ENCODE results near the gene IMMT. TPM values are rescaled to one million over a fixed set of nuclear protein-coding genes. Genes with fewer than 3 reads are reported as not detected.

Gene IMMT
- total and polyA plus RNA-seq, 2 experiments from 2014 or later = 71.0 to 96.7 TPM

GRCh38 chr2:86138736-86139625 is 56.3 kb downstream of the IMMT start:
- no peak overlapping the region for H3K27ac ChIP-seq (ENCODE audit: low read depth)
- H3F3A ChIP-seq (replicated peaks; ENCODE audit: low read depth) = peaks cover 13% of the 10 kb centered on the region
- no peak overlapping the region for H3K4me2 ChIP-seq
- peaks cover 54% of the 10 kb centered on the region for H3K36me3 ChIP-seq (ENCODE audit: insufficient read depth)
- TF ChIP-seq JUNB (IDR thresholded peaks at IDR 0.05; ENCODE audit: unreplicated experiment) (no peak), ZNF331 (CRISPR knock-in tag; IDR thresholded peaks at IDR 0.05; ENCODE audit: low read depth) (no peak), CREB1 (CRISPR knock-in tag; IDR thresholded peaks at IDR 0.05; ENCODE audit: low read depth) (no peak), EZH2 (IDR thresholded peaks at IDR 0.05; ENCODE audit: low read depth, unreplicated experiment) (no peak), NANOG (IDR thresholded peaks at IDR 0.05; ENCODE audit: borderline replicate concordance) (no peak), ZNF114 (CRISPR knock-in tag; IDR thresholded peaks at IDR 0.05) (no peak), ETS1 (IDR thresholded peaks at IDR 0.05) (no peak), EZH2phosphoT487 (IDR thresholded peaks at IDR 0.05; ENCODE audit: unreplicated experiment) (no peak)
- TF ChIP-seq, protein P1, sequence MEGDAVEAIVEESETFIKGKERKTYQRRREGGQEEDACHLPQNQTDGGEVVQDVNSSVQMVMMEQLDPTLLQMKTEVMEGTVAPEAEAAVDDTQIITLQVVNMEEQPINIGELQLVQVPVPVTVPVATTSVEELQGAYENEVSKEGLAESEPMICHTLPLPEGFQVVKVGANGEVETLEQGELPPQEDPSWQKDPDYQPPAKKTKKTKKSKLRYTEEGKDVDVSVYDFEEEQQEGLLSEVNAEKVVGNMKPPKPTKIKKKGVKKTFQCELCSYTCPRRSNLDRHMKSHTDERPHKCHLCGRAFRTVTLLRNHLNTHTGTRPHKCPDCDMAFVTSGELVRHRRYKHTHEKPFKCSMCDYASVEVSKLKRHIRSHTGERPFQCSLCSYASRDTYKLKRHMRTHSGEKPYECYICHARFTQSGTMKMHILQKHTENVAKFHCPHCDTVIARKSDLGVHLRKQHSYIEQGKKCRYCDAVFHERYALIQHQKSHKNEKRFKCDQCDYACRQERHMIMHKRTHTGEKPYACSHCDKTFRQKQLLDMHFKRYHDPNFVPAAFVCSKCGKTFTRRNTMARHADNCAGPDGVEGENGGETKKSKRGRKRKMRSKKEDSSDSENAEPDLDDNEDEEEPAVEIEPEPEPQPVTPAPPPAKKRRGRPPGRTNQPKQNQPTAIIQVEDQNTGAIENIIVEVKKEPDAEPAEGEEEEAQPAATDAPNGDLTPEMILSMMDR (conservative IDR thresholded peaks at IDR 0.05; ENCODE audit: low read depth in 2 of 2) = no peak
- TF ChIP-seq, protein P2, sequence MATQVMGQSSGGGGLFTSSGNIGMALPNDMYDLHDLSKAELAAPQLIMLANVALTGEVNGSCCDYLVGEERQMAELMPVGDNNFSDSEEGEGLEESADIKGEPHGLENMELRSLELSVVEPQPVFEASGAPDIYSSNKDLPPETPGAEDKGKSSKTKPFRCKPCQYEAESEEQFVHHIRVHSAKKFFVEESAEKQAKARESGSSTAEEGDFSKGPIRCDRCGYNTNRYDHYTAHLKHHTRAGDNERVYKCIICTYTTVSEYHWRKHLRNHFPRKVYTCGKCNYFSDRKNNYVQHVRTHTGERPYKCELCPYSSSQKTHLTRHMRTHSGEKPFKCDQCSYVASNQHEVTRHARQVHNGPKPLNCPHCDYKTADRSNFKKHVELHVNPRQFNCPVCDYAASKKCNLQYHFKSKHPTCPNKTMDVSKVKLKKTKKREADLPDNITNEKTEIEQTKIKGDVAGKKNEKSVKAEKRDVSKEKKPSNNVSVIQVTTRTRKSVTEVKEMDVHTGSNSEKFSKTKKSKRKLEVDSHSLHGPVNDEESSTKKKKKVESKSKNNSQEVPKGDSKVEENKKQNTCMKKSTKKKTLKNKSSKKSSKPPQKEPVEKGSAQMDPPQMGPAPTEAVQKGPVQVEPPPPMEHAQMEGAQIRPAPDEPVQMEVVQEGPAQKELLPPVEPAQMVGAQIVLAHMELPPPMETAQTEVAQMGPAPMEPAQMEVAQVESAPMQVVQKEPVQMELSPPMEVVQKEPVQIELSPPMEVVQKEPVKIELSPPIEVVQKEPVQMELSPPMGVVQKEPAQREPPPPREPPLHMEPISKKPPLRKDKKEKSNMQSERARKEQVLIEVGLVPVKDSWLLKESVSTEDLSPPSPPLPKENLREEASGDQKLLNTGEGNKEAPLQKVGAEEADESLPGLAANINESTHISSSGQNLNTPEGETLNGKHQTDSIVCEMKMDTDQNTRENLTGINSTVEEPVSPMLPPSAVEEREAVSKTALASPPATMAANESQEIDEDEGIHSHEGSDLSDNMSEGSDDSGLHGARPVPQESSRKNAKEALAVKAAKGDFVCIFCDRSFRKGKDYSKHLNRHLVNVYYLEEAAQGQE (IDR thresholded peaks at IDR 0.05; ENCODE audit: unreplicated experiment) = no peak
- TF ChIP-seq, protein P3, sequence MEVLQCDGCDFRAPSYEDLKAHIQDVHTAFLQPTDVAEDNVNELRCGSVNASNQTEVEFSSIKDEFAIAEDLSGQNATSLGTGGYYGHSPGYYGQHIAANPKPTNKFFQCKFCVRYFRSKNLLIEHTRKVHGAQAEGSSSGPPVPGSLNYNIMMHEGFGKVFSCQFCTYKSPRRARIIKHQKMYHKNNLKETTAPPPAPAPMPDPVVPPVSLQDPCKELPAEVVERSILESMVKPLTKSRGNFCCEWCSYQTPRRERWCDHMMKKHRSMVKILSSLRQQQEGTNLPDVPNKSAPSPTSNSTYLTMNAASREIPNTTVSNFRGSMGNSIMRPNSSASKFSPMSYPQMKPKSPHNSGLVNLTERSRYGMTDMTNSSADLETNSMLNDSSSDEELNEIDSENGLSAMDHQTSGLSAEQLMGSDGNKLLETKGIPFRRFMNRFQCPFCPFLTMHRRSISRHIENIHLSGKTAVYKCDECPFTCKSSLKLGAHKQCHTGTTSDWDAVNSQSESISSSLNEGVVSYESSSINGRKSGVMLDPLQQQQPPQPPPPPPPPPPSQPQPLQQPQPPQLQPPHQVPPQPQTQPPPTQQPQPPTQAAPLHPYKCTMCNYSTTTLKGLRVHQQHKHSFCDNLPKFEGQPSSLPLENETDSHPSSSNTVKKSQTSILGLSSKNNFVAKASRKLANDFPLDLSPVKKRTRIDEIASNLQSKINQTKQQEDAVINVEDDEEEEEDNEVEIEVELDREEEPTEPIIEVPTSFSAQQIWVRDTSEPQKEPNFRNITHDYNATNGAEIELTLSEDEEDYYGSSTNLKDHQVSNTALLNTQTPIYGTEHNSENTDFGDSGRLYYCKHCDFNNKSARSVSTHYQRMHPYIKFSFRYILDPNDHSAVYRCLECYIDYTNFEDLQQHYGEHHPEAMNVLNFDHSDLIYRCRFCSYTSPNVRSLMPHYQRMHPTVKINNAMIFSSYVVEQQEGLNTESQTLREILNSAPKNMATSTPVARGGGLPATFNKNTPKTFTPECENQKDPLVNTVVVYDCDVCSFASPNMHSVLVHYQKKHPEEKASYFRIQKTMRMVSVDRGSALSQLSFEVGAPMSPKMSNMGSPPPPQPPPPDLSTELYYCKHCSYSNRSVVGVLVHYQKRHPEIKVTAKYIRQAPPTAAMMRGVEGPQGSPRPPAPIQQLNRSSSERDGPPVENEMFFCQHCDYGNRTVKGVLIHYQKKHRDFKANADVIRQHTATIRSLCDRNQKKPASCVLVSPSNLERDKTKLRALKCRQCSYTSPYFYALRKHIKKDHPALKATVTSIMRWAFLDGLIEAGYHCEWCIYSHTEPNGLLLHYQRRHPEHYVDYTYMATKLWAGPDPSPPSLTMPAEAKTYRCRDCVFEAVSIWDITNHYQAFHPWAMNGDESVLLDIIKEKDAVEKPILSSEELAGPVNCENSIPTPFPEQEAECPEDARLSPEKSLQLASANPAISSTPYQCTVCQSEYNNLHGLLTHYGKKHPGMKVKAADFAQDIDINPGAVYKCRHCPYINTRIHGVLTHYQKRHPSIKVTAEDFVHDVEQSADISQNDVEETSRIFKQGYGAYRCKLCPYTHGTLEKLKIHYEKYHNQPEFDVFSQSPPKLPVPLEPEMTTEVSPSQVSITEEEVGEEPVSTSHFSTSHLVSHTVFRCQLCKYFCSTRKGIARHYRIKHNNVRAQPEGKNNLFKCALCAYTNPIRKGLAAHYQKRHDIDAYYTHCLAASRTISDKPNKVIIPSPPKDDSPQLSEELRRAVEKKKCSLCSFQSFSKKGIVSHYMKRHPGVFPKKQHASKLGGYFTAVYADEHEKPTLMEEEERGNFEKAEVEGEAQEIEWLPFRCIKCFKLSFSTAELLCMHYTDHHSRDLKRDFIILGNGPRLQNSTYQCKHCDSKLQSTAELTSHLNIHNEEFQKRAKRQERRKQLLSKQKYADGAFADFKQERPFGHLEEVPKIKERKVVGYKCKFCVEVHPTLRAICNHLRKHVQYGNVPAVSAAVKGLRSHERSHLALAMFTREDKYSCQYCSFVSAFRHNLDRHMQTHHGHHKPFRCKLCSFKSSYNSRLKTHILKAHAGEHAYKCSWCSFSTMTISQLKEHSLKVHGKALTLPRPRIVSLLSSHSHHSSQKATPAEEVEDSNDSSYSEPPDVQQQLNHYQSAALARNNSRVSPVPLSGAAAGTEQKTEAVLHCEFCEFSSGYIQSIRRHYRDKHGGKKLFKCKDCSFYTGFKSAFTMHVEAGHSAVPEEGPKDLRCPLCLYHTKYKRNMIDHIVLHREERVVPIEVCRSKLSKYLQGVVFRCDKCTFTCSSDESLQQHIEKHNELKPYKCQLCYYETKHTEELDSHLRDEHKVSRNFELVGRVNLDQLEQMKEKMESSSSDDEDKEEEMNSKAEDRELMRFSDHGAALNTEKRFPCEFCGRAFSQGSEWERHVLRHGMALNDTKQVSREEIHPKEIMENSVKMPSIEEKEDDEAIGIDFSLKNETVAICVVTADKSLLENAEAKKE (CRISPR knock-in tag; IDR thresholded peaks at IDR 0.05) = no peak
- Mint-ChIP-seq H3K9me3 (no peaks in the 10 kb centered on the region), H3K27me3 (ENCODE audit: insufficient read depth, low read depth, poor library complexity) (peaks cover 10% of the 10 kb centered on the region), H3K27ac (no peak overlapping the region), H3K36me3 (ENCODE audit: low read depth) (peaks cover 84% of the 10 kb centered on the region), H3K4me3 (no peak overlapping the region), H3K4me1 (peaks cover 5% of the 10 kb centered on the region; the same call in 1 of the 3 replicates)
- DNase-seq (ENCODE audit: low spot score) = no peak
- H3K9me2 ChIP-seq (ENCODE audit: insufficient read depth) = no peaks in the 10 kb centered on the region
- no peak for ATAC-seq
- no peaks in the 10 kb centered on the region for H3K27me3 ChIP-seq (ENCODE audit: insufficient read depth)
- no peak overlapping the region for H3K4me3 ChIP-seq
- peaks cover 11% of the 10 kb centered on the region for H4K20me1 ChIP-seq (replicated peaks; ENCODE audit: insufficient read depth)
- H2AFZ ChIP-seq = no peak overlapping the region
- H3K79me2 ChIP-seq (replicated peaks; ENCODE audit: insufficient read depth) = no peaks in the 10 kb centered on the region
- H3K4me1 ChIP-seq (ENCODE audit: insufficient read depth) = no peaks in the 10 kb centered on the region
